GM19372 (cell line): ENCODE results near the gene FANCC.

ENCODE experiments used
- ATAC-seq: cut with Tn5 transposase; IDR thresholded peaks from one replicate; pipeline ENCODE4 v1.9.1; 2021; ENCODE audit warnings: mild to moderate bottlenecking, low read depth, moderate library complexity; ENCODE audit not compliant: unreplicated experiment

FANCC gene

GRCh38 chr9:95129476-95130291 is 187.8 kb downstream of the FANCC start:
- no peak for ATAC-seq

GRCh38 chr9:95128177-95128524 is 189.4 kb downstream of the FANCC start:
- no peak for ATAC-seq

DNA sequence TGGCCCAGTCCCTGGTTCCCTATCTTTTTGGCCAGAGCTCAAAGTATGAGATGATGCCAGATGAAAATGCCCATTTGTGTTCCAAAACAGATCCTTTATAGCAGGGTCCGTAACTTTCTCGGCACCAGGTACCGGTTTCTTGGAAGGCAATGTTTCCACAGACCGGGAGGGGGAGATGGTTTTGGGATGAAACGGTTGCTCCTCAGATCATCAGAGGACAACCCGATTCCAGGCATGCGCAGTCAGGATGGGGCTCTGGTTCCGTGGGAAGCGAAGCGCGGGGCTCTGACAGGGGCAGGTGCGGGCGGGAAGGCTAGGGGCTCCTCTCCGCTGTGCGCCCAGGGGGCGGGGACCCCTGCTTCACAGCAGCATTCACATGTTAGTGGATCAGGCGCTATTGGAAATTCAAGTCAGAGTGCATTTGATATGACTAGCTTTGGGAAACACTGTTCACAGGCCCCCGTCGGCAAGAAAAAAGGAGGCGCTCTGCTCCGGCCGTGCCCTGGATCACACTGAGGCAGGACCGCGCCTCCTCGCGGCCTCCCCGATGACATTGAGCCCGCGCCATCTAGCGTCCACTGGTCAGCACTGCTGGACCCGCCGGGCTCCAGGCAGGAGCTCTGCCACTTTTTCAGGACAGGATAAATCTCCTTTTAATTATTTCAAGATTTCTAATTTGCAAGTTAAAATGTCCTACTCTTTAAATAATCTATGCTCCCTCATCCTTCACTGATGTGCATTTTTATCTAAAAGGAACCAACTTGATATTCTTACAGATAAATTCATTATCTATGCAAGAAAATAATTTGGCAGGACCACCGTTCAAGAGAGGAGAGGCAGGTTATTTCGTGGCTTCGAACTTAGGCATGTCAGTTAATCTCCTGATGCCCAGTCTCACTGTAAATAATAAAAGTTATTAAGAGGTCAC is 190.0 kb downstream of the FANCC start:
- ATAC-seq: peak; percentile 75

DNA sequence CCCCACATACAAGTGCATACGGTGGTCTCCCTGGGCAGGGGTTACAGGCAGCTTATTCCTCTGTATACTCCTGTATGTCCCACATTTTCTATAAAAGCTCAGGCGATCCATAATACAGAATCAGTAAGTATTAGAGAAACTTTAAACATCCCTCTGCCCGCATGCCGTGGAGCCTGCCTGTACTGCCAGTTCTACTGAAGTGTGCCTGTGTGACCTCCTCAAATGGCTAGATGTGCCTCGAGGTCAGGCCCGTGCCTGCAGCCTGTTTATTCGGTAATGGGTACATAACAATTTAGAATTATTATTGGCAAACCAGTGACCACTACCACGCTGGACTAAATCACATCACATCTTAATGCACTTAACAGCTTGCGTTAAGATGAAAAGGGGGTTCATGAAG is 190.8 kb downstream of the FANCC start:
- no peak for ATAC-seq

- ATAC-seq: no peak
Observed at GRCh38 chr9:95125652-95126051, 191.9 kb downstream of the FANCC start.

DNA sequence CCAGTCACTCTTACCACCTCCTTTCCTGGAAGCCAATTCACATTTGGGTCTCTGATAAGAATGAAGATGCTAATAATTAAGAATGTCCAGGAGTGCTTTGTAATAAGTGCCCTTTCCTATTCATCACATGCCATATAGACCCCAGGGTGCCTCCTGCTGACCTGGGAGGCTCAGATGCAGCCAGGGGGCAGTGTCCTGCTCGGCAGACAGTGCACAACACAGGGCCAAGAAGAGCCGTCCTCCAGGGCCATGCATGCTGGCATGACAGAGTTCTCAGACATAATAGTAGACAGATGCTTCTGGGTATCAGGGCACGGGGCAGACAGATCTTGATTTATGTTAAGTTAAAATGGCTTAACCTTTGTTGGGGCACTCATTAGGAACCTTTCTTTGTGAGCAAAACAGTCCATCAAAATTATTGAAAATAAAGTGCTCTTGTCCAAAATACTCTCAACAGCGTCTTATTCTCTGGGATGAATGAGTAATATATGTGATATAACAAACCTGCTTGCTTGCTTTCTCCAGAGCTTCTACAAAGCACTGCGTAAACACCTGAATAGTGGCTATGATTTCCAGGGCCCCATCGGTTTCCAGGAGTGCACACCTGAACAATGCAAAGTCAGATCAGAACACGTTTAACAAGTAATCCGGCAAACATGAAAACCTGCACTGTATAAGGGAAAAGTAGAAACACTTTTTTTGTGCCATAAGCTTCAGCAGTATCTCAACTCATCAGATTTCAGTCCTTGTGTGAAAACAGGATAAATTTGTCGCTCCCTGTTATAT is 192.7 kb downstream of the FANCC start:
- ATAC-seq: no peak

DNA sequence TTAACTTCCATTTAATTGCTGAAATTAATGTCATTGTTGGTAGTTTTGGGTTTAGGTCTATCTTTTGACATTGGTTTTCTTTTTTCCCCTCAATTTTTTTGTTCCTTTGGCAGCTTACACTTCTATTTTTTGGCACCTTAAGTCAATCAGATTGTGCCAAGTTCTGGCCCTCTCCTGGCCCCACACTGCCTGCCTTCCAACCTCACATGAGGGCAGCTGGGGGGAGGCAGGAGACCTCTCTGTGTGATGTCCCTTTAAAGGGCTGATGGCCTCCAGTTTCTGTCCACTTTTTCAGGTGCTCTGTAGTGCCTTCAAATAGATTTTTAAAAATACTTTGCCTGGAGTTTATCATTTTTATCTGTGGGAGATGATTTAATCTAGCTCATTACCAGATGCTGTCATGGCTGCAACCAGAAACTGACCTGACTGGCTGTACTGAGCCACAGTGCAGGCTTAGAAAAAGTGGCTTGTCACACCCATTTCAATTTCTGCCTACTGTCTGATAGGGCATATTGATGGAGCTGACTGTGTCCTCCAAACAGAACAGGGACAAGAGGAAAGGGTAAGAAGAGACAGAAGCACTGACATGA is 196.6 kb downstream of the FANCC start:
- ATAC-seq: no peak

- ATAC-seq: no peak
Observed at GRCh38 chr9:95118596-95118995, 198.9 kb downstream of the FANCC start.

DNA sequence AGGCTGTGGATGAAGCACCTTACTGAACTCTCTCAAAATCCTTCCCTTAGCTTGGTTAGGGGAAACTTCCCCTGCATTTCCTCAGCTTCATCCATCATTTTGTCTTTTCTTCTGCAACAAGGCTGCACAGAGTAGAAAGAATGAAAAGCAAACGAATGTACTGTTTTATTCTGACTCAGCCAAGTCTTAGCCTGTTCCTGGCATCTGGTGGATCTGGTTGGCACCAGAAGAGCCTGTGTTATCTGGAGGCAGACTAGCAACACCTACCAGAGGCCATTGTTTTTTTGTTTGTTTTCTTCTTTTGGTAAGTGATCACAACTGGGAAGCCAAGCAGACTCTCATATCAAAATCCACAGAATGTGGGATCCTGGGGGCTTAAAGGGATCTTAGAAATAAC is 200.7 kb downstream of the FANCC start:
- ATAC-seq: no peak

DNA sequence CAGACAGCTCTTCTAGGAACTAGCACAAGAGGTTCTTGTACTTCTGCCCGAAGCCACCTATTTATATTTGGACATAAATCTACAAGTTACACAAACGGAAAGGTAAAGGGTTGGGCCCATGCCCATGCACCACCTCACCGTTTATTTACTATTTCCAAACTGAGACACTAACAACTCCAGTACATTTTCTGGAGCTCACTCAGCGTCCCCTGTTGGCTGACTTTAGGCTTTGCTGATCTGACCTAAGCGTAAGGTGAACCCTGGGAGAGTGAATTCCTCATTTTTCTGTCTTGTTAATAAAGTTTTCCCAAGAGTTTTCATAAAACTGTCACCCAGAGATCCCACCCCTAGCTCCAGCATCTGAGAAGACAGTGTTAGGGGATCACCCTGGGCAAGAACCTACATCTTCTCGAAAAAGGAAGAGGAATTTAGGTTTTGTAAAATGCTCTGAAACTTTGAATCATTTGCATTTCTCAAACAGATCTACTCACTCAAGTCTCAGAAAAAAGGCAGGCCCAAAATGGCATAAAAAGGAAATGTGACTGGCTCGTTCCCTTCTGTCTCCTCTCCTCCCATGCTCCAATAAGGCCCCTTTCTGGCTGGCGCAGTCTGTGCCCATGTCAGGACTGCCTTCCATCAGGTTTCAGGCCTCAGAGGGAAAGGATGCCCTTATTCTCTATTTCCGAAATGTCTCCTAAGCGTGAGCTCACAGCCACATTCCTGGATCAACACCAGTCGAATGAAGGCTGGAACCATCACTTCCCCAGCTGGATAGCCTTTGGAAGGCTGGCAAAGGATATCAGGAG is 201.3 kb downstream of the FANCC start:
- no peak for ATAC-seq

DNA sequence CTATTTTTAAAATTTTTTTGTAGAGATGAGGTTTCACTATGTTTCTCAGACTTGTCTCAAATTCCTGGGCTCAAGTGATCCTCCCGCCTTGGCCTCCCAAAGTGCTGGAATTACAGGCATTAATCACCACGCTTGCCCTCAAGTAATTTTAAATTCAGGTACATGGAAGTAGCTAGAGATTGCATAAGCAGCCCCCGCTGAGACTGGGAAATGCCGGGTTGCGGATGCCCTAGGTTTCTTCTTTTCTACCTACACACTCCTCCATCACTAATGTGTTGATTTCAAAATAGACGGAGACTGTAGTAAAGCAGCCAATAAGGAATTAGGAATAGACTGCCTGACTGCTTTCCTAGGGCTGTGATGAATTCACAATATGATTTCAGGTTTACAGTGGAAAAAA is 202.4 kb downstream of the FANCC start:
- ATAC-seq: no peak

DNA sequence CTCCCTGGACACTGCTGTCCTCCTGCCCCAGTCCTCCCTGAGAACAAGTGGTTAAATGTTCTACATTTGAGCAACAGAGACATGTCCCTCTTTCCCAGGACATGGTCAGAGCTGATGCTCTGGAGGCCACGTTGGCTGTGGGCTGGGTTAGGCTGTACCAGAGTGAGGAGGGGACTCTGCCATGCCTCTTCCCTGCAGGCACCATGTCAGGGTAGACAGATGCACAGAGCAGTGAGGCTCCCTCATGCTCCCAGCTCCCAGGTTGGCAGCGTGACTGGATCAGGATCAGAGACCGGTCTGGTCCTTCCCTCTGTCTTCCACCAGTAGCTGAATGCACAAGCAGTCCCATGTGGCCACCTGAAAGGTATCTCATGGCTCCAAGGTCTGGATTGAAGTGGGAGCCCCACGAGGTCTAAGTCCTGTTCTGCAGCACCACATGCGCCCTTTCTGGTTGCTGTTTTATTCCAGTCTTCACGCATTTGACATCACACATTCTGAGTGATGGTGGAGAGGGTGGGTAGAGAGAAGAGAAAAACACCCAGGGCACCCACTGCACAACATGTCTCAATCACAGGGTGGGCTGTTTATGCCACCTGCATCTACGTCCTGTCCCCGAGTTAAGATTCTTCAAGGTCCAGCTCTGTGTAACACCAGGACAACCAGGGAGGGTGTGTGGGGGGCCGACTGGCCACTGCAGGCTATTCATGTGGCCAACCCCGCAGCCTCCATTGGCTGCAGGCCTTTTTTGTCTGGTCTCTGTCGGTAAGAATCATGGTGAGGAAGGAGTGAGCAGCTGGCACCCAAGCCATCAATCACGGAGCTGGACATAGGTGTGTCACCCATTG is 204.9 kb downstream of the FANCC start:
- no peak for ATAC-seq

DNA sequence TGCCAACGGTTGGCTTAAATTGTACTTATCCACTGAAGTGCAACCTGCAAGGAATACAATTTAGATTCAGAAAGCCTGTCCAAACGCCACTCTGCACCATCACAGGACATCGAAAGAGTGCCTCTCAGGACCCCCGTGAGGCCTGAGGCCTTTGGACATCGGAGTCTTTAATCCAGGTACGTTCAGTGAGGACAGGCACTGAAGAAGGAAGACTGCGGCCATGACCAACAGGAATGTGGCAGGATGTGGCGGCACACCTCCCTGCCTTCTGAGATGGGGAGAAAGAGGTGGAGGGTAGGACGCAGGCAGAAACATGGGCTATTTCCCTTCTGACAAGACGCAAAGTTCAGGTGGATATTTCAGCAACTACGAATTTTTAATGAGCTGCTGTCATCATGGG is 205.8 kb downstream of the FANCC start:
- no peak for ATAC-seq

DNA sequence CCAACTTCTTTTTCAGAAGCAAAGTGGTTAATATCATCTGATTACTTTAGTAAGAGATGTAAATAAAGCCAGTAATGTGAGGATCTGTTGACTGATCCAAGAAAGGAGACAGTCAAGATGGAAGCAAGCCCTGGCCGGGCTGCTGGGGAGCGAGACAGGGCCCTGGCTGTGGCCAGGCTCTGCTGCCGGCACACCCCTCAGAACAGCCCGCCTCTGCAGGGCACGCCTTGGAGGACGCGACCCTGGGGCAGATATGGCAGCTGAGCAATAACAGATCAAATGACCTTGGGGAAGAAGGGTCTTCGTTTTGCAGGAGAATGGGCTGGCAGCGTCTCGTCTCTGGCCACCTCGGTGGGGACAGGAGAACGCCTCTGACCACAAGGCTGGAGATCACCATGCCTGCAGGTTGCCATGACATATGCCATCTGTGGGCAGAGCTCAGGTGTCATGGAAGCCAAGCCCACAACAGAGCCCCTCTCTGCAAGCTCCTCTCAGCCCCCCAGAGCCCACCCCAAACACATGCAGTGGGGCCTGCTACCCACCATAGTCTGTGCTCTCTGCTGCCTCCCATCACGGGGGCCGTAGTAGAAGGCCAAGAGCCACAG is 206.5 kb downstream of the FANCC start:
- no peak for ATAC-seq

GRCh38 chr9:95109456-95109855 is 208.1 kb downstream of the FANCC start:
- no peak for ATAC-seq

GRCh38 chr9:95108777-95109176 is 208.7 kb downstream of the FANCC start:
- ATAC-seq: no peak

GRCh38 chr9:95107976-95108375 is 209.5 kb downstream of the FANCC start:
- no peak for ATAC-seq

DNA sequence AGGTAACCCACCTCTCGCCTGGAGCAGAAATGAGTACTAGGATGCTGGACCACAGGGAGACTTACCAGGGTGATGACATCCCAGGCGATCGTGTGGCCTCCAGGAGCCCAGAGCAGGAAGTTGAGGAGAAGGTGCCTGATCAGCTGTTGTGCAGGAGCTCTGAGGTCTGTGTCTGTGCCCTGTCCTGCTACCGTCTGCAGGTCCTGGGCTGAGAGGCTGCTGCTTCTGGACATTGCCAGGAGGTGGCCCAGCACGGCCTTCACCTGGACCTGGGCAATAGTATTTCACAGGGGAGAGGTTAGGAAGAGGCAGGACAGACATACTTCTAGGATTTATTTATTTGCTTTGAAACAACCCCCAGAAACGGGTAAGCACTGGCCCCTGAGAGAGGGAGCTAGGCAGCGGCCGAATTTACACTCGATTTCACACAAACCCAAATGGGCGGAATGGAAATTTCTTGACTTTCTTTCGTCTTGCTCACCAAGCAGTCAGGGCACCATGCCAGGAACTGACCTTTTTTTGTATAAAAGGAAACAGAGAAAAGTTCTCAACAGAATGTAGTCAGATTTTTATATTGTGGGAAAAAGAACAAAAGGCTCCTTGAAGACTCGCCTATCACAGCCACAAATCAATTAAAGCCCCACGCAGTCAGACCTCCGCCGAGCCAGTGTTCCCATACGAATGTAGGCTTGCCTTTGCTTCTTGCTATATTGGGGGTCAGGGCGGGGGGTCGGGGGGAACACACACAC is 210.3 kb downstream of the FANCC start:
- no peak for ATAC-seq
